Progenitor cell of endocrine pancreas (in vitro differentiated cells): ENCODE data around the gene FRZB. TPM values are rescaled to one million over a fixed set of nuclear protein-coding genes. Genes with fewer than 3 reads are reported as not detected.
A peak's percentile ranks its signal among the peaks of the same experiment; 100 is the strongest.
"Not testable (repeated sequence)": the region's sequence is repeated elsewhere in the genome, so short reads cannot be mapped to it uniquely, and the experiment has no call there.

ENCODE experiments used
- DNase-seq: peaks from one replicate; pipeline ENCODE4 v3.0.0; 2021; ENCODE audit warnings: low spot score; ENCODE audit not compliant: unreplicated experiment
- H3K27ac Mint-ChIP-seq: 2 replicates; pipeline ENCODE4 v1.8.0; 2021; ENCODE audit warnings: mild to moderate bottlenecking, moderate library complexity, mixed read lengths
- H3K27me3 Mint-ChIP-seq: 2 replicates; pipeline ENCODE4 v1.8.0; 2021; ENCODE audit warnings: mixed read lengths
- H3K36me3 Mint-ChIP-seq: 2 replicates; pipeline ENCODE4 v1.8.0; 2022; ENCODE audit warnings: mixed read lengths; ENCODE audit not compliant: insufficient read depth
- H3K4me1 Mint-ChIP-seq: 2 replicates; pipeline ENCODE4 v1.8.0; 2021; ENCODE audit warnings: low read depth, mixed read lengths
- H3K4me3 Mint-ChIP-seq: 2 replicates; pipeline ENCODE4 v1.8.0; 2021; ENCODE audit warnings: low read depth, mild to moderate bottlenecking, moderate library complexity, mixed read lengths
- H3K9me3 Mint-ChIP-seq: 2 replicates; pipeline ENCODE4 v1.8.0; 2021; ENCODE audit warnings: low read depth, mixed read lengths
- total RNA-seq: library from RNA; stranded (reverse); gene quantifications from 2 replicates; pipeline ENCODE4 v1.2.1, GENCODE V29; 2021
- TF ChIP-seq, protein P1 (sequence below): fragments of 200-600 bp; sonication (generic); IDR thresholded peaks from one replicate; pipeline ENCODE4 v1.5.0; 2021; ENCODE audit warnings: antibody characterized with exemption, mild to moderate bottlenecking; ENCODE audit not compliant: unreplicated experiment

FRZB gene
- total RNA-seq, 1 donor from 2014 or later, result 38.2 TPM

DNA sequence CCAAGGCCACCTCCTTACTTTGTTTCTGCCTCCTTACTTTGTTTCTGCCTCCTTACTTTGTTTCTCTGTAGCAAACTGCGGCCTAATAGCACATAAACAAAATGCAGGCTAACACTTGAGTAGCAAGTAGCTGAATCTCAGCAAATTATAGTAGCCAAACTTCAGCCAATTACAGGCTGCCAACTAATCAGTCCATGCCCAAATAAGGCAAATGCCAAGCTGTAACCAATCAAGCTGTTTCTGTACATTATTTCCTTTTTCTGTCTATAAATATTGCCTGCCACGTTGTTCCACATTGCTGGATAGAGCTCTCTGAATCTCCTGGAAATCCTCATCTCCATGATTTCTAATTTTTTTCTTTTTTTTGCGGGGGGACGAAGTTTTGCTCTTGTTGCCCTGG, 28.7 kb upstream of the FRZB start:
- peaks cover 2% of the 10 kb centered on the region for H3K9me3 Mint-ChIP-seq
- peaks cover 24% of the 10 kb centered on the region for H3K4me1 Mint-ChIP-seq
- peaks cover 2% of the 10 kb centered on the region for H3K36me3 Mint-ChIP-seq
- H3K27ac Mint-ChIP-seq, result no peak overlapping the region
- H3K4me3 Mint-ChIP-seq, result no peak overlapping the region
- no peaks in the 10 kb centered on the region for H3K27me3 Mint-ChIP-seq
- TF ChIP-seq, protein P1, sequence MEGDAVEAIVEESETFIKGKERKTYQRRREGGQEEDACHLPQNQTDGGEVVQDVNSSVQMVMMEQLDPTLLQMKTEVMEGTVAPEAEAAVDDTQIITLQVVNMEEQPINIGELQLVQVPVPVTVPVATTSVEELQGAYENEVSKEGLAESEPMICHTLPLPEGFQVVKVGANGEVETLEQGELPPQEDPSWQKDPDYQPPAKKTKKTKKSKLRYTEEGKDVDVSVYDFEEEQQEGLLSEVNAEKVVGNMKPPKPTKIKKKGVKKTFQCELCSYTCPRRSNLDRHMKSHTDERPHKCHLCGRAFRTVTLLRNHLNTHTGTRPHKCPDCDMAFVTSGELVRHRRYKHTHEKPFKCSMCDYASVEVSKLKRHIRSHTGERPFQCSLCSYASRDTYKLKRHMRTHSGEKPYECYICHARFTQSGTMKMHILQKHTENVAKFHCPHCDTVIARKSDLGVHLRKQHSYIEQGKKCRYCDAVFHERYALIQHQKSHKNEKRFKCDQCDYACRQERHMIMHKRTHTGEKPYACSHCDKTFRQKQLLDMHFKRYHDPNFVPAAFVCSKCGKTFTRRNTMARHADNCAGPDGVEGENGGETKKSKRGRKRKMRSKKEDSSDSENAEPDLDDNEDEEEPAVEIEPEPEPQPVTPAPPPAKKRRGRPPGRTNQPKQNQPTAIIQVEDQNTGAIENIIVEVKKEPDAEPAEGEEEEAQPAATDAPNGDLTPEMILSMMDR, result no peak
- DNase-seq, result no peak

- TF ChIP-seq, protein P1, result no peak
- Mint-ChIP-seq H3K4me3 (no peak overlapping the region), H3K27me3 (no peaks in the 10 kb centered on the region), H3K9me3 (peaks cover 2% of the 10 kb centered on the region), H3K27ac (no peak overlapping the region), H3K4me1 (peaks cover 23% of the 10 kb centered on the region), H3K36me3 (peaks cover 2% of the 10 kb centered on the region)
- no peak for DNase-seq
Observed at GRCh38 chr2:182894174-182894573, 27.7 kb upstream of the FRZB start.

DNA sequence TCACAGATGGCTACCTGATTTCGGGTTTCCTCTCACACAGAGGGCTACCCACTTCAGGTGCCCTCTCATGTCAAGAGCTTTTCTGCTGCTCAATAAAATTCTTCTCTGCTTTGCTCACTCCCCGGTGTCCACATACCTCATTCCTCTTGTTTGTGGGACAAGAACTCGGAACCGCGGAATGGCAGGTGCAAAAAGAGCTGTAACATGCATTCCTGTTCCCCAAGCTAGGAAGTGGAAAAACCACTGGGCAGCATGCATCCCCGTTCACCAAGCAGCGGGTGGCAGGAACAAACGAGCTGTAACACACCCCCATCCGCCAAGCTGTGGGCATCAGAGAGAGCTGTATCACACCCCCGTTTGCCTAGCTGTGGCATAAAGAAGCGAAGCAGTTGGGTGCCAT, 27.2 kb upstream of the FRZB start:
- Mint-ChIP-seq H3K36me3 (peaks cover 2% of the 10 kb centered on the region), H3K4me1 (peaks cover 23% of the 10 kb centered on the region), H3K4me3 (no peak overlapping the region), H3K9me3 (peaks cover 2% of the 10 kb centered on the region), H3K27ac (no peak overlapping the region), H3K27me3 (no peaks in the 10 kb centered on the region)
- no peak for DNase-seq
- TF ChIP-seq, protein P1, result no peak

GRCh38 chr2:182893035-182893434, 26.6 kb upstream of the FRZB start:
- not testable (repeated sequence) for DNase-seq, H3K27ac Mint-ChIP-seq, H3K36me3 Mint-ChIP-seq, H3K4me3 Mint-ChIP-seq, H3K9me3 Mint-ChIP-seq, H3K27me3 Mint-ChIP-seq
- H3K4me1 Mint-ChIP-seq, result peaks cover 23% of the 10 kb centered on the region

GRCh38 chr2:182891611-182892010, 25.2 kb upstream of the FRZB start:
- peaks cover 2% of the 10 kb centered on the region for H3K36me3 Mint-ChIP-seq
- no peak overlapping the region for H3K4me3 Mint-ChIP-seq
- no peak for DNase-seq
- H3K4me1 Mint-ChIP-seq, result peaks cover 23% of the 10 kb centered on the region
- TF ChIP-seq, protein P1, result no peak
- peak overlapping the region; percentile 50 for H3K27ac Mint-ChIP-seq
- peaks cover 2% of the 10 kb centered on the region for H3K9me3 Mint-ChIP-seq
- no peaks in the 10 kb centered on the region for H3K27me3 Mint-ChIP-seq

- Mint-ChIP-seq H3K36me3 (peaks cover 1% of the 10 kb centered on the region), H3K27ac (peak overlapping the region; percentile 50), H3K4me1 (peaks cover 23% of the 10 kb centered on the region), H3K4me3 (peak overlapping the region; percentile 39), H3K9me3 (peaks cover 1% of the 10 kb centered on the region), H3K27me3 (no peaks in the 10 kb centered on the region)
- TF ChIP-seq, protein P1, result no peak
- DNase-seq, result no peak
Observed at GRCh38 chr2:182890773-182891378, 24.4 kb upstream of the FRZB start.
